ENCODE measurements around the gene MPP7.

Gene MPP7

GRCh38 chr10:28305553-28305952, 2.7 kb upstream of the MPP7 start:
- no peak for DNase-seq

GRCh38 chr10:28304032-28304571, 1.2 kb upstream of the MPP7 start:
- DNase-seq: no peak

DNA sequence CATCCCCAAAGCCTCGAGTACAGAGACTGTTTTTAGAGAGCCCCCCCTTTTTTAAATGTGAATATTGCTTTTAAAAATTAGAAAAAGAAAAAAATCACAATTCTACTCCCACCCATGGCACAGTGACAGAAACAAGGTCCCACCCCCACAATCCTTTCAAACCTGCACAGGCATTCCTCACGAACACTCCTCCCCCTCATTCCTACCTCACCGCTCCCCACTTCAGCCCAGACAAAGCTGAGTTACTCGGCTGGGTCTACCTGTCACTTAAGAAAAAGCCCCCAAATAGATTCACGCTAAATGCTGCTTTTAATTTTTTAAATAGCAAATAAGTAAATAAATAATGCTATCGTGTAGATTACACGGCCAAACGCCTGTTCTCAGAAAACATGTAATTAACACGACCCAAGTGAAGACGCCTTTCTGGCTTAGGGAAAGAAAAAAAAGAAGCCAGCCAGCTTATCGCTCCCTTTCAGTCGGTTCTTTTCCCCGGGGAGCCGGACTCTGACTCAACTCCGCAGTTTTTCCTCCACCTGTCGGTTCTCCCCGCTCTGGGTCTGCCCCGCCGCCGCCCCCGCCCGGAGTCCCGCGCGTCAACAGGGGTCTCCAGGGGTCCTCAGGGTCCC, 739 bp downstream of the MPP7 start:
- no peak for DNase-seq

DNA sequence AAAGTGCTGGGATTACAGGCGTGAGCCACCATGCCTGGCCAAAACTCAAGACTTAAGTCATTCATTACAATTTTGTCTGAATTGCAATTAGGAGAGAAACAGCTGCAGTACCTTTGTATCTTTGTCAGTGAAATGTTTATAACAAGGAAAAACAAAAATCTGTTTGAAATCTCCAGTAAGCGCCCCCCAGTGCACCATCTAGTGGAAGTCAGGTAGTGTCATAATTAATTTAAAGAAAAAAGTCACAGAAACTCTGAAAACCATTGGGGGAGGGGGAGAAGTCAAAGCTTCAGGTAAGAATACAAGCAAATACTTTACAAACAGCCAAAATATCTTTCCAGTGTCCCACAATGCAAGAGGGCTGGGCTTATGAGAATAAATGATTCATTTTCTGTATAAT, 2.8 kb downstream of the MPP7 start:
- DNase-seq: no peak

- DNase-seq: no peak
Observed at GRCh38 chr10:28298951-28299350, 3.9 kb downstream of the MPP7 start.

- no peak for DNase-seq
Observed at GRCh38 chr10:28296023-28296422, 6.8 kb downstream of the MPP7 start.

DNA sequence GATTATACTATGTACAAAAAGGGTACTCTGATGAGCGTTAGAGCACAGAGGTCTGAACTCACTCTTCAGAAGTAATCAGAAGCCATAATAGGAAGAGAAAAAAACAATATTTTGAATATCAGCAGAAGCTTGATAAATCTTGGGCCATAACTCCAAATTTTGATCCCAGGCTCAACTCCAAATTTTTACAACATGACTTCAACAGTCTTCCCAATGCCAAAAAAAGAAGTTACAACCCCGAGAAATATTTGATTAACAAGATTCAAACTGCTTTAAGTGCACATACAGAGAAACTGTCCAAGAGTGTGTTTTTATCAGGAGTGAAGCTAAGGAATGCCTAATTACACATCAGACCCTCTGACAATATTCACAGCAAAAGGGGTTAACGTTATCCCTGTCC, 7.5 kb downstream of the MPP7 start:
- no peak for DNase-seq

DNA sequence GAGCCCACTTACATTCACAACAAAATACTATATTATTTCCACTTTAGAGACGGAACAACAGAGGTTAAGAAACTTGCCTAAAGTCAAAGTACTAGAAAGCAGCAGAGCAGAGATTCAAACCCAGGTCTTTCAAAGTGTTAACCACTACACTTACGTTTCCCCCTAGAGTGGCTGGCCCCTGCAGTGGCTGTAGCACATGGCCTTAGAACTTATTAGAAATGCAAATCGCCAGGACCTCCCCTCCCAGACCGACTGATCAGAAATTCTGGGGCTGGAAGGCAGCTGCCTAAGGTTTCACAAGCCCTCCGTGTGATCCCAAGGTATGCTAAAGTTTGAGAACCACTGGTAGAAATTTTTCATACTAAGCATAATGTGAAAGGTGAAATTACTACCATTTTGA, 8.1 kb downstream of the MPP7 start:
- DNase-seq: no peak

DNA sequence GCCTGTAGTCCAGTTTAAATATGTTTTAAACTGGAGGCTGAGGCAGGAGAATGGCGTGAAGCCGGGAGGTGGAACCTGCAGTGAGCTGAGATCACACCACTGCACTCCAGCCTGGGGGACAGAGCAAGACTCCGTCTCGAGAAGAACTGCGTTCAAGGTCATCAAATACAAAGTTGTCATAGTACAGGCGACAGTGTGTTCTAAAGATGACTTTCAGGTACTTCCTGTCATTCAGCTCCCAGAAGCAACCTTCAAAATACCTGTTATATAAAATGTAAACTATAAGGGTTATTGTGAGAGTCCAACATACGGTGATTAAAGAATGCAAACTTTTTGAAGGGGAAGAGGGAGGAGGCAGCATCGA, 8.7 kb downstream of the MPP7 start:
- no peak for DNase-seq

- peak; percentile 19 for DNase-seq
Observed at GRCh38 chr10:28293236-28294168, 9.4 kb downstream of the MPP7 start.

GRCh38 chr10:28291881-28292297, 11.0 kb downstream of the MPP7 start:
- peak; percentile 87 for DNase-seq

DNA sequence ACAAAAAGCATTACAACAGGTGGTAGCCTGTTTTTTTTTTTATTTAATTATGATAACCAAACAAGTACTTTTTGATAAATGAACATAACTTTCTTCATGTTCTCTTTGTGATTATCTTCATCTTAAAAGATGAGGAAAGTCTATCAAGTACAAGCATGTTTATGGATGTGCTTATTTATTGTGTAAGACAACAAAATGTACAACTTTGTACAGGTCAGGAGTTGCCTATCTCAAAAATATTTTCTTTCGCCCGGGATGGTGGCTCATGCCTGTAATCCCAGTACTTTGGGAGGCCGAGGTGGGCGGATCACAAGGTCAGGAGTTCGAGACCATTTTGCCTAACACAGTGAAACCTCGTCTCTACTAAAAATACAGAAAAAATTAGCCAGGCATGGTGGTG, 17.0 kb downstream of the MPP7 start:
- DNase-seq: no peak

GRCh38 chr10:28284126-28284525, 18.7 kb downstream of the MPP7 start:
- DNase-seq: no peak

GRCh38 chr10:28283251-28283650, 19.6 kb downstream of the MPP7 start:
- no peak for DNase-seq

DNA sequence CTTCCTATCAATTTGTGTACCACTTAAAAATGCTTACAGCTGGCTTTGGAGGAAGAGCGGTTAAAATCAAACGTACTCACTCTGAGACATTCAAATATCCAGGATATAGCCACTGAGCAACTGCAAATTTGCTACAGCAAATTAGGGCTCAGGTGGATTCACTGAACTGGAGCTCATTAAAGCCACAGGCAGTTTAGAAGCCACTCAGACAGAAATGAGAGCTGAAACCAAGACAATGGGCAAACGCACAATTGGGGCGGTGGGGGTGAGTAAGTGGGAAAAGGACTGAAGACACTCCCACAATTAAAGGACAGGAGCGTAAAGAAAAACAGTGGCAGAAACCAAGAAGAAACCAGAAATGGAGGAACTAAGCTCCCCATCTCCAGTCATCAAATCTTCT, 20.5 kb downstream of the MPP7 start:
- no peak for DNase-seq

DNA sequence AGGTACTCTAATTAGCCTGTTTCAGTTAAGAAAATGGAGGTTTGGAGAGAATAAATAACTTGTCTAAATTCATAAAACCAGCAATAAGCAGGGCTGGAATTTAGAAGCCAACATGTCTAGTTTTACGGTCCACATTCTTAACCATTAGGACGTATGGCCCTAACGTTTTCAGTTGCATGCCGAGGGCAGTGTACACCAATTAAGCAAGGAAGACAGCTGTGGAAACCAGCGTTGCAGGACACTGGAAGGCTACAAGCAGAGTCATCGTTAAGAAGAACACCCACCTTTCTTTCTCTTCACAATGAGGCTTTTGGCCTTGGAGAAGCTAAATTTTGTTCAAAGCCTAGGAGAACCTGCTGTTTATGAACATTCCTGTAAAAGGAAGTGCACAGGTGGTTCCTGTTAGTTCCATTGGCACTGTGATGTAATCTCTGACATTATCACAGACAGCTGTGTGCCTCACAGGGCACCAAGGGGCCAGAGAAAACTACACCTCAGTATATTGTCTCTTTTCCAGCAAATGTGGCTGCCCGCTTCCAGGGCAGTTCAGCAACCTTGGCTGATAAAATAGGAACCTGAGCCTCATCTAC, 21.0 kb downstream of the MPP7 start:
- DNase-seq: no peak

DNA sequence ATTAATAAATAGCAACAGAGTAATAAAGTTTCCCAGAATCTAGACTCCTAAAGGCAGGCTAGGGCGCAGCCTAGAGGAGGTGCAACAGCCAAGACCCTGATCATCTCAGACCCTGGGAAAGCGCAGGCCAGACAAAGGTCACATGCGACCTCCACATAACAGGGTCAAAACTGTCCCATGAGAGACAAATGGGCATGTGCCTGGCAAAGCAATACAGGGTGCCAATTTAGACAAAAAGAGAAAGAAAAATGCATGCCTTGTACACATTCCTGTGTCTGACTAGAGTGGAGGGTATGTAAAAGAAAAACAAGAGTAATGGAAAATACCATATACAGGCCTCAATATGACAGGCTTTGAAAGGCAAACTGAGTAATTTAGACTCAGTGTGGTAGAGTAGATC, 22.2 kb downstream of the MPP7 start:
- peak; percentile 59 for DNase-seq

DNA sequence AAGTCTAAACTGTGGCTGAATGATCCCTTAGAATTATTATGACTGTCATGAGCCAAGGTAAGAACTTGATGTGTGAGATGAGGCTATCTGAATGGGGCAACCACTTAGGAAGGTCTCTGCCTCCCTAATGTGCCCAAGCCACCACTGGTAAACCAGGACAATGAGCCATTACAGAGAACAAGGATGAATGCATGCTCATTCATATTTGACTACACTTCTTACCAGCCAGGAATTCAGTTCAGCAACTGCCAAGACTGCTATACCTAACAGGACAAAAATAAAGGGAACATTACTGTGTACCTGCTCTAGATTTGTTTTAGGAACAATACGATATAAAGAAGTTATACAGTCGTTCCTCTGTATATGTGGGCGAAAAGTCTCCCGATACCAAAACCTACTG, 23.0 kb downstream of the MPP7 start:
- no peak for DNase-seq

GRCh38 chr10:28278842-28279241, 24.0 kb downstream of the MPP7 start:
- no peak for DNase-seq

DNA sequence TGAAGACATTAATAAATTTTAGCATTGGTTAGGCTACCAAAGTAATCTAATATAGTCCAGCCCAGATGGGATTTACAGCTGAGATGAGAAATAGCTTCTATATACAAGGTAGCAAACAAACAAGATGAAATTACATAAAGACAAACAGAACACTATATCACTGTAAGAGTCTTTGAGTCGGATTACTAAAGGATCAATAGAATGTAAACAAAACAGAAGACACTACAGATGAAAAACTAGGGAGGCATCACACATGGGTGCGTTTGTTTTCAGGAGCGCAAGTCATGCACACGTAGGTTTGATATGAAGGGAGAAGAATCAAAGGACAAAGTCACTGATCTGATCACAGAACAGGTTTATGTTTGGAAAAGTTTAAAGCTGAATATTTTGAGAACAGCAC, 26.5 kb downstream of the MPP7 start:
- DNase-seq: no peak

DNA sequence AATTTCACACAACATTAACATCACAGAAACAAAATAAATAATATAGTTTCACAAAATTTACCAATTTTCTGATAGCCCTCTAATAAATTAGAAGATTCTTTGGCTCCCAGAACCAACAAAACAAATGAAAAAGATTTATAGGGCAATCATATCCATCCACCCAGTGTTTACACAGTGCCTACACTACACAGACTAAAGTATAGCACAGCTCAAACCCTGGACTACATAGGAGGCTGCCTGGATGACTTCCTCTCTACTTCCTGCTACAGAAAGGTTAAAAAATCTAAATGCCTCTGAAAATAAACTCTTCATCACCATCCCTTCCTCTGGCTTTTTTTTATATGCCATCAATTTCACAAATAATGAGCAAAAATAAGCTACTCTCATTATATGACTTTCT, 28.4 kb downstream of the MPP7 start:
- no peak for DNase-seq

DNA sequence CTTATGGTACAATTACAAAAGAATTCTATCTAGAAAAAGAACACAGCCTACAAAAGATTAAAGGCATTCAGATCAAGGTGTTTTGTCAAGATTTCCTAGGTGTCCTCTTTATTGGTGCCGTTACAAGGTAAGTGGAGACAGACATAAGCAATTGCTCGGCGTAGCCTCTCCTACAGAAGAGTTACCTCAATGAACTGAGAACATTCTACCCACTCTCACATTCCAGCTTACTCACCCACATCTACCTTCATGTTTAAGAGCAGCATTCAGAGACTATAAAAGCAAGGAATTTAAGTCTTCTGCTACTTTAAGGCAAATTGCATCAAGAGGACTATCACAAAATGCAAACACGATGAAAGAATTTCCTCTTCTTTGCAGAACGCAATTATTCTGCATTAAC, 29.5 kb downstream of the MPP7 start:
- no peak for DNase-seq

DNA sequence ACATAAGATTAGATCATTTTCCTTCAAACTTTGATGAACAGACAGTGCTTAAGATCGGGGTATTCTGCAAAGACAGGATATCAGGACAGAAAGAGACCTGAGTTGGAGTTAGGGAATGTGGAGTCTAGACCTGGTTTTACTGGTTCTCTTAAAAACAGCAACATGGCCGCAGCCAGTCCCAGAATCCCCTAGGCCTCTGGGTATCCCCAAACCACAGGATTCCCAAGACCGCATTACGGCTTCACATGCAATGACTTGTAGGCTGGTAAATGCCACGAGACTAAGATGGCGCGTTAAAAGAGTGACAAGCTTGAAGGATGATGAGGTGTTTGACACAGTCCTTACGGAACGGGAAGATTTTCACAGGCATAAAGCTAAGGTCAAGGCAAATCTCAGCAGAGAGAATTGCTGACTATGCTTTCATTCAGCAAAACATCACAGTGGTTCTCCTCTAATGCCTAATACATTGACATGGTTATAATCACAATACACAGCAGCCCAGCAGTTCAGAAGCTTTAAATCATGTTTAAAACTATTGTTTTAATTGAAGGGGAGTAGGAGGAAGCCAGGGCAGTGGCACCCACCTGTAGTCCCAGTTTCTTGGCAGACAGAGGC, 32.9 kb downstream of the MPP7 start:
- no peak for DNase-seq
